ENCODE data around the gene C9orf40. TPM values are rescaled to one million over a fixed set of nuclear protein-coding genes. Genes with fewer than 3 reads are reported as not detected.

C9orf40 gene
- total and polyA plus RNA-seq, 2 of the 4 experiments (the other 2 are of a cell fraction): 0.36 to 1.9 TPM

DNA sequence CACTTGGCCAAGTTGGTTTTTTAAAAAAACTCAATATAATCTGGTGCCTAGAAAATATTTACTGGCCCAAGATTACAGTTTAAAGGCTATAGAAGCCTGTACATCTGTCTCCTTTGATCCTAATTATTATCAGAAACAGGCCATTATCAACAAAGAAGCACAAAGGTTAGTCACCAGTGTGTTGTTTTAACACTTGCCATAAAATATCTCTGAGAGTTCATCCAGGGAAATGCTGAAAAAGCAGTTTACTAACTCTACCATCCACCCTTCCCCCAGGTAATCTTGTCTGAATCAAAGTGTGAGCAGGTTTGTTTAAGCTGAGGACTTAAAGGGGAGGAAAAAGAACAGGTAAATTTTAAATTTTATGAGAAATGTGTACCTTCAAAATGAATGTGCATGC is 51.7 kb downstream of the C9orf40 start:
- POLR2A ChIA-PET (ENCODE audit: unreplicated experiment): no interaction called here
- dilution Hi-C loops (cut with HindIII; ENCODE audit: low sequenced_read_pairs, unreplicated experiment) (no loop called here), intact Hi-C loops (cut with micrococcal nuclease) (no loop called here), in situ Hi-C loops (cut with MboI; ENCODE audit: low sequenced_read_pairs) (no loop called here)
- BruUV-seq (replicated peaks): no TSS peak
- Histone ChIP-seq H2AFZ (replicated peaks; ENCODE audit: low read length, poor library complexity) (no peak overlapping the region), H4K91ac (ENCODE audit: insufficient read depth, low read depth, low read length) (no peak overlapping the region), H3K18ac (ENCODE audit: low read depth, low read length) (no peak overlapping the region), H3K23ac (ENCODE audit: low read depth, low read length) (no peak overlapping the region), H2BK20ac (ENCODE audit: low read depth, low read length) (no peak overlapping the region), H3K27ac (ENCODE audit: insufficient read depth, low read length) (no peak overlapping the region), H2BK120ac (ENCODE audit: low read depth, low read length) (no peak overlapping the region), H3K9me3 (ENCODE audit: control insufficient read depth, insufficient read depth, low read length) (no peaks in the 10 kb centered on the region), H3K27me3 (ENCODE audit: control insufficient read depth, insufficient read depth, low read length) (no peaks in the 10 kb centered on the region), H3K4me1 (ENCODE audit: control insufficient read depth, insufficient read depth, low read length) (no peaks in the 10 kb centered on the region), H3K9me1 (ENCODE audit: insufficient read depth, low read length) (no peaks in the 10 kb centered on the region), H4K8ac (ENCODE audit: low read depth in 2 of 2, low read length in 2 of 2) (no peak overlapping the region), H3K4me2 (ENCODE audit: low read depth, low read length) (no peak overlapping the region), H3K36me3 (ENCODE audit: control insufficient read depth, insufficient read depth, low read length) (no peaks in the 10 kb centered on the region), H3K4ac (ENCODE audit: low read depth, low read length) (no peak overlapping the region), H4K5ac (ENCODE audit: low read depth, low read length) (no peak overlapping the region), H2BK5ac (ENCODE audit: low read depth, low read length, poor library complexity, severe bottlenecking) (no peak overlapping the region), H3K9ac (ENCODE audit: low read depth, low read length) (no peak overlapping the region), H2BK15ac (ENCODE audit: low read depth, low read length) (no peak overlapping the region), H2AK9ac (replicated peaks; ENCODE audit: low read depth, low read length, poor library complexity) (no peak overlapping the region), H3K56ac (ENCODE audit: extremely low read depth, insufficient read depth, low read length) (no peak overlapping the region), H4K20me1 (ENCODE audit: insufficient read depth, low read length) (no peaks in the 10 kb centered on the region), H3K14ac (replicated peaks; ENCODE audit: low read depth, low read length) (no peak overlapping the region), H3K79me1 (ENCODE audit: low read depth in 1 of 2, low read length in 2 of 2) (no peaks in the 10 kb centered on the region), H2AK5ac (ENCODE audit: low read depth, low read length) (no peak overlapping the region), H3K4me3 (ENCODE audit: insufficient read depth, low read depth, low read length) (no peak overlapping the region)
- ATAC-seq (ENCODE audit: low read depth) (no peak), DNase-seq (no peak)
- TF ChIP-seq, protein P1, sequence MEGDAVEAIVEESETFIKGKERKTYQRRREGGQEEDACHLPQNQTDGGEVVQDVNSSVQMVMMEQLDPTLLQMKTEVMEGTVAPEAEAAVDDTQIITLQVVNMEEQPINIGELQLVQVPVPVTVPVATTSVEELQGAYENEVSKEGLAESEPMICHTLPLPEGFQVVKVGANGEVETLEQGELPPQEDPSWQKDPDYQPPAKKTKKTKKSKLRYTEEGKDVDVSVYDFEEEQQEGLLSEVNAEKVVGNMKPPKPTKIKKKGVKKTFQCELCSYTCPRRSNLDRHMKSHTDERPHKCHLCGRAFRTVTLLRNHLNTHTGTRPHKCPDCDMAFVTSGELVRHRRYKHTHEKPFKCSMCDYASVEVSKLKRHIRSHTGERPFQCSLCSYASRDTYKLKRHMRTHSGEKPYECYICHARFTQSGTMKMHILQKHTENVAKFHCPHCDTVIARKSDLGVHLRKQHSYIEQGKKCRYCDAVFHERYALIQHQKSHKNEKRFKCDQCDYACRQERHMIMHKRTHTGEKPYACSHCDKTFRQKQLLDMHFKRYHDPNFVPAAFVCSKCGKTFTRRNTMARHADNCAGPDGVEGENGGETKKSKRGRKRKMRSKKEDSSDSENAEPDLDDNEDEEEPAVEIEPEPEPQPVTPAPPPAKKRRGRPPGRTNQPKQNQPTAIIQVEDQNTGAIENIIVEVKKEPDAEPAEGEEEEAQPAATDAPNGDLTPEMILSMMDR (conservative IDR thresholded peaks at IDR 0.05; ENCODE audit: low read depth, low read length): no peak
- TF ChIP-seq NFE2L2 (IDR thresholded peaks at IDR 0.05; ENCODE audit: low read depth, low read length) (no peak), RAD21 (IDR thresholded peaks at IDR 0.05; ENCODE audit: low read length) (no peak)
- TF ChIP-seq, protein P2, sequence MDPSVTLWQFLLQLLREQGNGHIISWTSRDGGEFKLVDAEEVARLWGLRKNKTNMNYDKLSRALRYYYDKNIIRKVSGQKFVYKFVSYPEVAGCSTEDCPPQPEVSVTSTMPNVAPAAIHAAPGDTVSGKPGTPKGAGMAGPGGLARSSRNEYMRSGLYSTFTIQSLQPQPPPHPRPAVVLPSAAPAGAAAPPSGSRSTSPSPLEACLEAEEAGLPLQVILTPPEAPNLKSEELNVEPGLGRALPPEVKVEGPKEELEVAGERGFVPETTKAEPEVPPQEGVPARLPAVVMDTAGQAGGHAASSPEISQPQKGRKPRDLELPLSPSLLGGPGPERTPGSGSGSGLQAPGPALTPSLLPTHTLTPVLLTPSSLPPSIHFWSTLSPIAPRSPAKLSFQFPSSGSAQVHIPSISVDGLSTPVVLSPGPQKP (IDR thresholded peaks at IDR 0.05; ENCODE audit: borderline replicate concordance, low read depth, low read length): no peak
- CTCF ChIA-PET: no interaction called here

Other genes starting within 250 kb of the C9orf40 start
- gene TRPM6, start 65.0 kb downstream of the C9orf40 start, total RNA-seq (2012; rRNA removed): under 0.01 TPM in 2 replicates
- gene TRPM6, start 65.0 kb downstream of the C9orf40 start, polyA plus RNA-seq (2012; rRNA removed): 0.02 TPM in 1 of 2 replicates, not detected in the other
- 10.0 and 21.1 TPM in 2 replicates for gene CARNMT1, start 75.4 kb upstream of the C9orf40 start, total RNA-seq (2012; rRNA removed)
- 4.9 and 5.5 TPM in 2 replicates for gene CARNMT1, start 75.4 kb upstream of the C9orf40 start, polyA plus RNA-seq (2012; rRNA removed)
- gene NMRK1, start 135.2 kb upstream of the C9orf40 start, total RNA-seq (2012; rRNA removed): 5.7 and 6.7 TPM in 2 replicates
- gene NMRK1, start 135.2 kb upstream of the C9orf40 start, polyA plus RNA-seq (2012; rRNA removed): 5.3 and 5.9 TPM in 2 replicates
- gene OSTF1, start 135.6 kb upstream of the C9orf40 start, total RNA-seq (2012; rRNA removed): 41.6 and 50.0 TPM in 2 replicates
- gene OSTF1, start 135.6 kb upstream of the C9orf40 start, polyA plus RNA-seq (2012; rRNA removed): 15.4 and 17.1 TPM in 2 replicates